Spleen (tissue), 11 donors: Measurements from ENCODE around the gene IL17D. TPM values are rescaled to one million over a fixed set of nuclear protein-coding genes. Genes with fewer than 3 reads are reported as not detected.
A peak's percentile ranks its signal among the peaks of the same experiment; 100 is the strongest.

Experiments used
- DNase-seq: peaks from one replicate; pipeline ENCODE4 v3.0.0-alpha.2; 2020
- H3K27ac ChIP-seq, 8 donors: fragments of 200-600 bp; sonication (generic) in 7 of 8; 1 replicate in 4 of 8; 2 replicates in 4 of 8; pipeline versions ENCODE4 v1.5.0 to v1.8.0; 2016 to 2021; ENCODE audit warnings: inconsistent platforms in 4 of 8, mild to moderate bottlenecking in 4 of 8, moderate library complexity in 1 of 8
- H3K27me3 ChIP-seq, 7 donors: fragments of 200-600 bp; sonication (generic) in 6 of 7; replicated peaks in 1 of 7; 1 replicate in 4 of 7; 2 replicates in 3 of 7; pipeline versions ENCODE4 v1.5.0 to v1.8.0; 2016 to 2021; ENCODE audit warnings: inconsistent platforms in 3 of 7, mild to moderate bottlenecking in 1 of 7
- H3K36me3 ChIP-seq, 6 donors: fragments of 200-600 bp; sonication (generic) in 5 of 6; 1 replicate in 4 of 6; 2 replicates in 2 of 6; pipeline versions ENCODE4 v1.5.0 to v1.8.0; 2016 to 2021; ENCODE audit warnings: inconsistent platforms in 2 of 6
- H3K4me1 ChIP-seq, 6 donors: fragments of 200-600 bp; sonication (generic) in 5 of 6; 1 replicate in 3 of 6; 2 replicates in 3 of 6; pipeline versions ENCODE4 v1.5.0 to v1.8.0; 2016 to 2021; ENCODE audit warnings: inconsistent platforms in 3 of 6
- H3K4me3 ChIP-seq, 8 donors: fragments of 200-600 bp; sonication (generic) in 7 of 8; 1 replicate in 4 of 8; 2 replicates in 4 of 8; pipeline versions ENCODE4 v1.5.0 to v1.8.0; 2016 to 2021; ENCODE audit warnings: inconsistent platforms in 4 of 8, mild to moderate bottlenecking in 4 of 8, moderate library complexity in 2 of 8
- H3K9me3 ChIP-seq, 8 donors: fragments of 200-600 bp; sonication (generic) in 7 of 8; 1 replicate in 4 of 8; 2 replicates in 4 of 8; pipeline versions ENCODE4 v1.5.0 to v1.8.0; 2016 to 2021; ENCODE audit warnings: inconsistent platforms in 4 of 8
- CTCF ChIP-seq, 11 experiments: fragments of 200-600 bp in 7 of 11; fragments of 450-650 bp in 4 of 11; sonication (generic) in 4 of 11; IDR thresholded peaks in 8 of 11; conservative IDR thresholded peaks in 3 of 11; 1 replicate in 7 of 11; 2 replicates in 4 of 11; pipeline versions ENCODE4 v1.4.0 to v1.8.0; 2016 to 2021; ENCODE audit warnings: antibody characterized with exemption in 11 of 11, inconsistent platforms in 4 of 11, mild to moderate bottlenecking in 1 of 11
- POLR2A ChIP-seq, 3 donors: fragments of 450-650 bp; IDR thresholded peaks; one replicate each; pipeline ENCODE4 v1.5.1; 2017; ENCODE audit warnings: antibody characterized with exemption in 3 of 3, mild to moderate bottlenecking in 1 of 3
- POLR2AphosphoS5 ChIP-seq, 3 donors: sonication (generic); formaldehyde crosslinking; IDR thresholded peaks; one replicate each; pipeline ENCODE4 v1.5.1; 2017; ENCODE audit warnings: antibody characterized with exemption in 3 of 3
- WGBS, 5 donors: extraction: QIAGEN DNeasy Blood & Tissue Kit in 3 of 5; methylation state at CpG; one replicate each; pipeline versions ENCODE4 v1.1.5 to v1.1.7; 2013 to 2018; 5-methylcytosine and 5-hydroxymethylcytosine counted together
- intact Hi-C: fragments of 100-400 bp; cut with DNase I; formaldehyde crosslinking; loops from one replicate; pipeline ENCODE4 v1.15.0; 2023; ENCODE audit warnings: low total_unique reads
- polyA plus RNA-seq, 3 donors: library from polyadenylated mRNA; stranded (reverse); fragments of 200-250 nt; gene quantifications; one replicate each; pipeline ENCODE4 v1.2.1, GENCODE V29; 2013
- total RNA-seq, 7 donors: library from RNA; depleted of rRNA in 3 of 7; stranded (reverse); fragments of >200 nt in 3 of 7; fragmentation: NEBNext Ultra II Directional in 4 of 7; extraction: Animal tissue kit (Norgen Biotek cat#: 25700) in 4 of 7; gene quantifications; one replicate each; pipeline versions ENCODE4 v1.1.0 to v1.2.1, GENCODE V29; 2016 to 2021
- donor health status: healthy with polysubstance abuse.
- donor health status: DM: no; HTN: no; CAD: no; lungs with moderate emphysema.
- donor health status: DM: no; HTN: no; CAD: no.
- donor health status: Bipolar disorder and iron deficiency.
- donor health status: healthy.
- donor health status: DM: no; HTN: no; CAD: no.
- donor health status: DM: yes; HTN: yes; CAD: no.

IL17D gene
- total and polyA plus RNA-seq, 10 donors = 0.15 to 0.68 (median 0.32) TPM; not detected in 3

GRCh38 chr13:20700288-20700687 is 3.2 kb upstream of the IL17D start:
- TF ChIP-seq CTCF (IDR thresholded peaks at IDR 0.05 in 8 of 11, conservative IDR thresholded peaks at IDR 0.05 in 3 of 11) = no peak
- TF ChIP-seq POLR2AphosphoS5 (IDR thresholded peaks at IDR 0.05) = no peak
- no peak for TF ChIP-seq POLR2A (IDR thresholded peaks at IDR 0.05)
- no peaks in the 10 kb centered on the region for H3K36me3 ChIP-seq
- whole genome bisulfite sequencing, 5 donors = 87 to 94% (median 88%) methylated on average over 6 of the region's 6 CpGs
- no peak overlapping the region for H3K27ac ChIP-seq
- no peak for DNase-seq
- H3K9me3 ChIP-seq = no peaks in the 10 kb centered on the region
- peaks cover 0 to 58% (median 34%) of the 10 kb centered on the region in 7 donors for H3K27me3 ChIP-seq
- peaks cover 0 to 26% (median 18%) of the 10 kb centered on the region in 6 donors for H3K4me1 ChIP-seq
- no peak overlapping the region for H3K4me3 ChIP-seq
- intact Hi-C loops = loop anchor here (10.0 kb wide), 1 partner anchor 205 kb away; no protein-coding TSS in a partner anchor

GRCh38 chr13:20701461-20701860 is 2.0 kb upstream of the IL17D start:
- H3K27me3 ChIP-seq = peaks cover 0 to 54% (median 34%) of the 10 kb centered on the region in 7 donors
- H3K4me1 ChIP-seq = peaks cover 0 to 26% (median 18%) of the 10 kb centered on the region in 6 donors
- no peaks in the 10 kb centered on the region for H3K9me3 ChIP-seq
- no peak for DNase-seq
- no peak overlapping the region for H3K4me3 ChIP-seq
- intact Hi-C loops = loop anchor here (10.0 kb wide), 1 partner anchor 207 kb away; no protein-coding TSS in a partner anchor
- H3K36me3 ChIP-seq = no peaks in the 10 kb centered on the region
- TF ChIP-seq CTCF (IDR thresholded peaks at IDR 0.05 in 8 of 11, conservative IDR thresholded peaks at IDR 0.05 in 3 of 11) = no peak
- TF ChIP-seq POLR2A (IDR thresholded peaks at IDR 0.05) = no peak
- TF ChIP-seq POLR2AphosphoS5 (IDR thresholded peaks at IDR 0.05) = no peak
- H3K27ac ChIP-seq = no peak overlapping the region
- 84 to 96% (median 92%) methylated on average over 3 of the region's 3 CpGs for WGBS, 5 donors

- TF ChIP-seq POLR2A (IDR thresholded peaks at IDR 0.05) (no peak), CTCF (IDR thresholded peaks at IDR 0.05 in 8 of 11, conservative IDR thresholded peaks at IDR 0.05 in 3 of 11) (no peak), POLR2AphosphoS5 (IDR thresholded peaks at IDR 0.05) (no peak)
- Histone ChIP-seq H3K27ac (no peak overlapping the region), H3K36me3 (no peaks in the 10 kb centered on the region), H3K27me3 (peaks cover 0 to 52% (median 34%) of the 10 kb centered on the region in 7 donors), H3K4me1 (peaks cover 0 to 26% (median 18%) of the 10 kb centered on the region in 6 donors), H3K4me3 (peak overlapping the region in 7 of 8 donors; percentile 53 to 84 (median 65)), H3K9me3 (no peaks in the 10 kb centered on the region)
- intact Hi-C loops = loop anchor here (10.0 kb wide), 1 partner anchor 208 kb away; no protein-coding TSS in a partner anchor
- WGBS, 5 donors = 14 to 38% (median 20%) methylated on average over 9 of the region's 9 CpGs
- DNase-seq = no peak
Measured at GRCh38 chr13:20702530-20702914, 977 bp upstream of the IL17D start.

- Histone ChIP-seq H3K27ac (peak overlapping the region in 1 of 8 donors; percentile 51), H3K27me3 (peaks cover 0 to 46% (median 32%) of the 10 kb centered on the region in 7 donors), H3K4me3 (peak overlapping the region; percentile 20 to 84 (median 50)), H3K9me3 (no peaks in the 10 kb centered on the region), H3K4me1 (peaks cover 0 to 26% (median 18%) of the 10 kb centered on the region in 6 donors), H3K36me3 (no peaks in the 10 kb centered on the region)
- WGBS, 5 donors = 1 to 2% (median 1%) methylated on average over 21 to 97 of the region's 98 CpGs; no CpG with 5 or more reads in 1 of the 5 donors
- peak; percentile 95 for DNase-seq
- peak in 8 of 11 experiments; percentile 9 to 77 (median 65) for TF ChIP-seq CTCF (IDR thresholded peaks at IDR 0.05 in 8 of 11, conservative IDR thresholded peaks at IDR 0.05 in 3 of 11)
- no peak for TF ChIP-seq POLR2A (IDR thresholded peaks at IDR 0.05)
- peak; percentile 15 to 59 (median 57) for TF ChIP-seq POLR2AphosphoS5 (IDR thresholded peaks at IDR 0.05)
- intact Hi-C loops = loop anchor here (10.0 kb wide), 1 partner anchor 209 kb away; no protein-coding TSS in a partner anchor
Measured at GRCh38 chr13:20703780-20704458, 420 bp downstream of the IL17D start.
